ENCODE measurements around the gene FST. TPM values are rescaled to one million over a fixed set of nuclear protein-coding genes. Genes with fewer than 3 reads are reported as not detected.

FST gene
- polyA plus RNA-seq, 1 of the 3 experiments (the other 2 are of a cell fraction) = 157 TPM

- TF ChIP-seq EZH2phosphoT487 (IDR thresholded peaks at IDR 0.05; ENCODE audit: borderline replicate concordance, low read depth) (no peak), TEAD4 (IDR thresholded peaks at IDR 0.05; ENCODE audit: borderline replicate concordance, insufficient read depth) (no peak), JUND (IDR thresholded peaks at IDR 0.05) (no peak), USF1 (IDR thresholded peaks at IDR 0.05; ENCODE audit: borderline replicate concordance, low read depth) (no peak), YY1 (IDR thresholded peaks at IDR 0.05; ENCODE audit: low read depth) (no peak), RAD21 (IDR thresholded peaks at IDR 0.05; ENCODE audit: low read length) (no peak), PBX3 (IDR thresholded peaks at IDR 0.05) (no peak), ELF1 (IDR thresholded peaks at IDR 0.05) (no peak), SMC3 (IDR thresholded peaks at IDR 0.05; ENCODE audit: low read depth, low read length) (no peak)
- Histone ChIP-seq H3F3A (replicated peaks; ENCODE audit: insufficient read depth) (peaks cover 17% of the 10 kb centered on the region), H3K9ac (no peak overlapping the region), H3K9me2 (no peaks in the 10 kb centered on the region), H2AFZ (ENCODE audit: low read depth) (no peak overlapping the region), H3K27me3 (ENCODE audit: insufficient read depth) (no peaks in the 10 kb centered on the region), H4K20me1 (ENCODE audit: insufficient read depth) (no peaks in the 10 kb centered on the region), H3K36me3 (replicated peaks in 1 of 2; ENCODE audit: control insufficient read depth in 1 of 2, insufficient read depth in 2 of 2, low read length in 1 of 2) (no peaks in the 10 kb centered on the region), H3K27ac (ENCODE audit: low read depth in 2 of 2, low read length in 1 of 2) (no peak overlapping the region), H3K4me3 (ENCODE audit: low read depth in 2 of 2, low read length in 1 of 2) (no peak overlapping the region), H3K79me2 (ENCODE audit: insufficient read depth) (no peaks in the 10 kb centered on the region), H3K4me1 (ENCODE audit: control insufficient read depth in 1 of 2, insufficient read depth in 2 of 2, low read depth in 1 of 2, low read length in 1 of 2) (no peaks in the 10 kb centered on the region; a peak in 1 of 4 replicates), H3K4me2 (no peak overlapping the region), H3K9me3 (no peaks in the 10 kb centered on the region)
- no peak for DNase-seq
- ChIA-PET POLR2A (no interaction called here), CTCF (no interaction called here)
These were observed 6.8 kb upstream of the FST start for GRCh38 chr5:53473633-53474032.

GRCh38 chr5:53475320-53475719, 5.1 kb upstream of the FST start:
- Histone ChIP-seq H3K4me3 (ENCODE audit: low read depth in 2 of 2, low read length in 1 of 2) (no peak overlapping the region), H3K4me2 (no peak overlapping the region), H3K79me2 (ENCODE audit: insufficient read depth) (no peaks in the 10 kb centered on the region), H3K27ac (ENCODE audit: low read depth in 2 of 2, low read length in 1 of 2) (no peak overlapping the region), H4K20me1 (ENCODE audit: insufficient read depth) (no peaks in the 10 kb centered on the region), H3K27me3 (ENCODE audit: insufficient read depth) (no peaks in the 10 kb centered on the region), H3F3A (replicated peaks; ENCODE audit: insufficient read depth) (peaks cover 20% of the 10 kb centered on the region), H3K9me3 (no peaks in the 10 kb centered on the region), H2AFZ (ENCODE audit: low read depth) (no peak overlapping the region), H3K4me1 (ENCODE audit: control insufficient read depth in 1 of 2, insufficient read depth in 2 of 2, low read depth in 1 of 2, low read length in 1 of 2) (peaks cover 0 to 2% of the 10 kb centered on the region in 2 experiments; a peak in 1 of 4 replicates), H3K9ac (no peak overlapping the region), H3K9me2 (no peaks in the 10 kb centered on the region), H3K36me3 (replicated peaks in 1 of 2; ENCODE audit: control insufficient read depth in 1 of 2, insufficient read depth in 2 of 2, low read length in 1 of 2) (no peaks in the 10 kb centered on the region)
- TF ChIP-seq NFIC (IDR thresholded peaks at IDR 0.05; ENCODE audit: borderline replicate concordance) (no peak), CHD2 (IDR thresholded peaks at IDR 0.05; ENCODE audit: low read length, partially characterized antibody) (no peak), GATA2 (CRISPR knock-in tag; IDR thresholded peaks at IDR 0.05) (no peak), GABPA (IDR thresholded peaks at IDR 0.05; ENCODE audit: low read depth) (no peak), RCOR1 (IDR thresholded peaks at IDR 0.05; ENCODE audit: low read length) (no peak), NRF1 (IDR thresholded peaks at IDR 0.05; ENCODE audit: low read depth, low read length) (no peak), MAX (IDR thresholded peaks at IDR 0.05; ENCODE audit: low read depth) (no peak), USF1 (IDR thresholded peaks at IDR 0.05; ENCODE audit: borderline replicate concordance, low read depth) (no peak), RXRA (IDR thresholded peaks at IDR 0.05; ENCODE audit: borderline replicate concordance, low read depth) (no peak), CTCF (IDR thresholded peaks at IDR 0.05) (no peak), FOXM1 (IDR thresholded peaks at IDR 0.05; ENCODE audit: low read depth) (no peak), JUND (IDR thresholded peaks at IDR 0.05) (no peak), EP300 (IDR thresholded peaks at IDR 0.05; ENCODE audit: borderline replicate concordance in 1 of 2, low read depth in 1 of 2, low read length in 1 of 2) (no peak), TCF12 (IDR thresholded peaks at IDR 0.05) (no peak), PBX3 (IDR thresholded peaks at IDR 0.05) (no peak), TAF1 (IDR thresholded peaks at IDR 0.05; ENCODE audit: borderline replicate concordance, low read depth, low read length) (no peak), MXI1 (IDR thresholded peaks at IDR 0.05; ENCODE audit: low read depth, low read length) (no peak), EZH2phosphoT487 (IDR thresholded peaks at IDR 0.05; ENCODE audit: borderline replicate concordance, low read depth) (no peak)
- POLR2A ChIA-PET = no interaction called here
- CTCF ChIA-PET = interaction anchor here (1.0 kb wide), 1 partner anchor 744 kb away, joined by 3 read pairs; no protein-coding TSS in a partner anchor
- WGBS (ENCODE audit: low lambda C conversion rate) = 68% methylated on average over 2 of the region's 2 CpGs
- DNase-seq = no peak
